Measurements from ENCODE around the gene HS1BP3. TPM values are rescaled to one million over a fixed set of nuclear protein-coding genes. Genes with fewer than 3 reads are reported as not detected.

Gene HS1BP3
- total RNA-seq, 3 donors from 2014 or later (not counting 1 experiment from before 2014, with no cell fraction given): 17.4 to 25.7 (median 22.8) TPM

DNA sequence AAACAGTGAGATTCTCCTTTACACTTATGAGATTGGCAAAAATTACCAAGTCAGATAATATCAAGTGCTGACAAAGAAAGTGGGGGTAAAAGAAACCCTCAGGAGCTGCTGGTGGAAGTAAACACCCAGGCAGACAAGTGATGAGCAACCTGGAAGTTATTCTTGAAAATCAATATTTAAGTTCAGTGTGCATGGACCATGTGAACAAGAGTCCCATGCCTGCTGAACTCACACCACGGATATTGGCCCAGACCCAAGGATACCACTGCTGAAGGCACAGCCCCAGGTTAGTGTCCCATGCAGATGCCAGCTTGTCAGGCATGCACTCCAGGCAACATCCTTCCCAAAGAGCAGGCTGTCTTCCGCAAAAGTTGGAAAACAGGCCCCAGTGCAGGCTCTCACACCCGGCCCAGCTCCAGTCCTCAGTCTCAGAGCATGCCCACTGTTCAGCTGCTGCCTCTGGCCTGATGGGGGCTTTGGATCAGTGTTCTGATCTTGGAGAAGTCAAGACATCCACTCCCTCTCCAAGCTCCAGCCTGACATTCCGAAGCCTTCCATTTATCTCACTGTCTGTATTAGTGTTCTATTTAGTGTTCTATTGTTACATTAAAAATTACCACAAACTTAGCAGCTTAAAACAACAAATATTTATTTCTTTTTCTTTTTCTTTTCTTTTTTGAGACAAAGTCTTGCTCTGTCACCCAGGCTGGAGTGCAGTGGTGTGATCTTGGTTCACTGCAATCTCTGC, 70.0 kb downstream of the HS1BP3 start:
- no peak overlapping the region for H3K4me3 ChIP-seq (ENCODE audit: low read length)
- WGBS (ENCODE audit: insufficient coverage): 98% methylated on average over 3 of the region's 4 CpGs
- Mint-ChIP-seq H3K4me3 (no peak overlapping the region), H3K4me1 (peaks cover 17 to 30% of the 10 kb centered on the region in 2 donors), H3K27me3 (ENCODE audit: low read depth in 2 of 2) (no peaks in the 10 kb centered on the region), H3K36me3 (no peaks in the 10 kb centered on the region), H3K27ac (no peak overlapping the region), H3K9me3 (no peaks in the 10 kb centered on the region)
- intact Hi-C loops (cut with micrococcal nuclease): no loop called here
- no peaks in the 10 kb centered on the region for H3K36me3 ChIP-seq (ENCODE audit: control insufficient read depth, insufficient read depth, low read length)
- peaks cover 6% of the 10 kb centered on the region for H3K9me3 ChIP-seq (ENCODE audit: control insufficient read depth, insufficient read depth, low read length)
- ATAC-seq (no peak), DNase-seq (no peak)
- peaks cover 24% of the 10 kb centered on the region for H3K4me1 ChIP-seq (ENCODE audit: control insufficient read depth, insufficient read depth, low read length)
- H3K27ac ChIP-seq (ENCODE audit: low read length): no peak overlapping the region
- TF ChIP-seq, protein P1, sequence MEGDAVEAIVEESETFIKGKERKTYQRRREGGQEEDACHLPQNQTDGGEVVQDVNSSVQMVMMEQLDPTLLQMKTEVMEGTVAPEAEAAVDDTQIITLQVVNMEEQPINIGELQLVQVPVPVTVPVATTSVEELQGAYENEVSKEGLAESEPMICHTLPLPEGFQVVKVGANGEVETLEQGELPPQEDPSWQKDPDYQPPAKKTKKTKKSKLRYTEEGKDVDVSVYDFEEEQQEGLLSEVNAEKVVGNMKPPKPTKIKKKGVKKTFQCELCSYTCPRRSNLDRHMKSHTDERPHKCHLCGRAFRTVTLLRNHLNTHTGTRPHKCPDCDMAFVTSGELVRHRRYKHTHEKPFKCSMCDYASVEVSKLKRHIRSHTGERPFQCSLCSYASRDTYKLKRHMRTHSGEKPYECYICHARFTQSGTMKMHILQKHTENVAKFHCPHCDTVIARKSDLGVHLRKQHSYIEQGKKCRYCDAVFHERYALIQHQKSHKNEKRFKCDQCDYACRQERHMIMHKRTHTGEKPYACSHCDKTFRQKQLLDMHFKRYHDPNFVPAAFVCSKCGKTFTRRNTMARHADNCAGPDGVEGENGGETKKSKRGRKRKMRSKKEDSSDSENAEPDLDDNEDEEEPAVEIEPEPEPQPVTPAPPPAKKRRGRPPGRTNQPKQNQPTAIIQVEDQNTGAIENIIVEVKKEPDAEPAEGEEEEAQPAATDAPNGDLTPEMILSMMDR (IDR thresholded peaks at IDR 0.05): no peak
- H3K27me3 ChIP-seq (ENCODE audit: control insufficient read depth, insufficient read depth, low read length): no peaks in the 10 kb centered on the region

GRCh38 chr2:20579866-20580265, 71.0 kb downstream of the HS1BP3 start:
- Mint-ChIP-seq H3K4me1 (peaks cover 17 to 23% of the 10 kb centered on the region in 2 donors), H3K27ac (no peak overlapping the region), H3K4me3 (no peak overlapping the region), H3K36me3 (no peaks in the 10 kb centered on the region), H3K27me3 (ENCODE audit: low read depth in 2 of 2) (no peaks in the 10 kb centered on the region), H3K9me3 (no peaks in the 10 kb centered on the region)
- Histone ChIP-seq H3K4me3 (ENCODE audit: low read length) (no peak overlapping the region), H3K36me3 (ENCODE audit: control insufficient read depth, insufficient read depth, low read length) (no peaks in the 10 kb centered on the region), H3K27me3 (ENCODE audit: control insufficient read depth, insufficient read depth, low read length) (no peaks in the 10 kb centered on the region), H3K9me3 (ENCODE audit: control insufficient read depth, insufficient read depth, low read length) (peaks cover 6% of the 10 kb centered on the region), H3K27ac (ENCODE audit: low read length) (no peak overlapping the region), H3K4me1 (ENCODE audit: control insufficient read depth, insufficient read depth, low read length) (peaks cover 22% of the 10 kb centered on the region)
- TF ChIP-seq, protein P1 (IDR thresholded peaks at IDR 0.05): no peak
- intact Hi-C loops (cut with micrococcal nuclease): loop anchor here (5.0 kb wide), 2 partner anchors 72 to 678 kb away; partner anchors contain the start of genes HS1BP3 and TTC32
- DNase-seq (no peak), ATAC-seq (no peak)
- WGBS (ENCODE audit: insufficient coverage): 88% methylated on average over 1 of the region's 1 CpG

DNA sequence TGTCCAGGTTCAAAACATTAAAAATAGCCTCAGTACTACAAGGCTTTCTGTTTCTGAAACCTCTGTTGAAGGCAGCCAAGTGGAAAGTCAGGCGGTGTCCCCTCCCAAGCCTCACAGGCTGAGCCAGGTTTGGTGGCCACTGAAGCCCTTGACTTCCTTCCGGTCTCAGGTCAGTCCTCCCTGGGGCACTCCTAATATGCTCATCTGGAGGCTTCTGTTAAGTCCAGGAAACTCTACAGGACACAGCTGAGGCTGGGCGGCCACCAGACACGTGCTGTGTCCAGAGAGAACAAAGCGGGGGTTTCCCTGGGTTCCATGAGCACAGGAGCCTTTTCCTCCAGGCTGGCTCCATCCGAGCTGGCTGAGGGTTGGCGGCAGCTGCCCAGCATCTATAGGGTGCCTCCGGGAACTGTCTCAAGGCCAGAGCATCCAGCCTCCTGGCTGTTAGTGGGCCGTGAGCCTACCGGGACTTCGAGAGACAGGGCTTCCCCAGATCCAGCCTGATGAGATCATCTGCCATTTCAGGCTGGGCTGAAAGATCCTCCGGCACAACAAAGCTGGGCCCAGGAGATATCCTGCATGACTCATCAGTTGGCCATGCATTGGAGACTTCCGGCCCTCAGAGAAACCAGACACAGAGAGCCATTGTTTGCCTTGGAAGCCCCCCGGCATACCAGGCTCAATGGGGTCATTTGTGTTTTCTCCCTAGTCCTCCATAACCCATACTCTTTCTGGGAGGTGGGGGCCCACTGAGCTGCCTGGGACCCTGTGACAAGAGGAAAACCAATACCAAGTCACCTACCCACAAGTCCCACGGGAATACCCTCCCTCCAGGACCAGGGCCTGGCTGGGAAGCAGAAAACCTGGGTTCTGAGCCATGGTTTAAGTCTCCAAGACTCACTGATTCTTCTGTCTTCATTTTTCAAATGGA, 71.7 kb downstream of the HS1BP3 start:
- Histone ChIP-seq H3K27me3 (ENCODE audit: control insufficient read depth, insufficient read depth, low read length) (no peaks in the 10 kb centered on the region), H3K9me3 (ENCODE audit: control insufficient read depth, insufficient read depth, low read length) (peaks cover 6% of the 10 kb centered on the region), H3K4me3 (ENCODE audit: low read length) (no peak overlapping the region), H3K27ac (ENCODE audit: low read length) (no peak overlapping the region), H3K36me3 (ENCODE audit: control insufficient read depth, insufficient read depth, low read length) (no peaks in the 10 kb centered on the region), H3K4me1 (ENCODE audit: control insufficient read depth, insufficient read depth, low read length) (peaks cover 20% of the 10 kb centered on the region)
- TF ChIP-seq, protein P1 (IDR thresholded peaks at IDR 0.05): no peak
- no peaks in the 10 kb centered on the region for H3K36me3 Mint-ChIP-seq
- no peaks in the 10 kb centered on the region for H3K27me3 Mint-ChIP-seq (ENCODE audit: low read depth in 2 of 2)
- ATAC-seq (no peak), DNase-seq (no peak)
- H3K27ac Mint-ChIP-seq: no peak overlapping the region
- WGBS (ENCODE audit: insufficient coverage): 88% methylated on average over 15 of the region's 15 CpGs
- intact Hi-C loops (cut with micrococcal nuclease): loop anchor here (5.0 kb wide), 2 partner anchors 73 to 677 kb away; partner anchors contain the start of genes HS1BP3 and TTC32
- no peak overlapping the region for H3K4me3 Mint-ChIP-seq
- peaks cover 17 to 18% of the 10 kb centered on the region in 2 donors for H3K4me1 Mint-ChIP-seq
- H3K9me3 Mint-ChIP-seq: no peaks in the 10 kb centered on the region

Measured in natural killer cell (primary cell).